ENCODE data around the gene SEMA3D.

SEMA3D gene

DNA sequence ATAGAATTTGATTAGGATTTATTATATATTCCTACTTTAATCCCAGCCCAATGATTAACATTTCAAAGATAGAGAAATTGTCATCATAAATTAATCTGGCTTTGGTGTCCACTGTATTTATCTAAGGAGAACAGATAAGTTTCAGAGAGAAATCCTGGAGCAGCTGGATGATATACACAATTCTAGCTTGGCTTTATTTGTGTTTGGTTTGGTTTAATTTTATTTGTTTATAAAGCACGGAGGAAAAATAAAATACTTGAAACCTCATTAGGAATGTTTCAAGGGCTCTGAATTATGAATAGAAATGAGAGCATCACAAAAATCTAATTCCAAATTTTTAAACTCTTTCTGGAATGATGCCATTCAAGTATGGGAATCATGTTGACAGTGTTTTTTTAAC lies 42.1 kb downstream of the SEMA3D start:
- TF ChIP-seq, protein P1, sequence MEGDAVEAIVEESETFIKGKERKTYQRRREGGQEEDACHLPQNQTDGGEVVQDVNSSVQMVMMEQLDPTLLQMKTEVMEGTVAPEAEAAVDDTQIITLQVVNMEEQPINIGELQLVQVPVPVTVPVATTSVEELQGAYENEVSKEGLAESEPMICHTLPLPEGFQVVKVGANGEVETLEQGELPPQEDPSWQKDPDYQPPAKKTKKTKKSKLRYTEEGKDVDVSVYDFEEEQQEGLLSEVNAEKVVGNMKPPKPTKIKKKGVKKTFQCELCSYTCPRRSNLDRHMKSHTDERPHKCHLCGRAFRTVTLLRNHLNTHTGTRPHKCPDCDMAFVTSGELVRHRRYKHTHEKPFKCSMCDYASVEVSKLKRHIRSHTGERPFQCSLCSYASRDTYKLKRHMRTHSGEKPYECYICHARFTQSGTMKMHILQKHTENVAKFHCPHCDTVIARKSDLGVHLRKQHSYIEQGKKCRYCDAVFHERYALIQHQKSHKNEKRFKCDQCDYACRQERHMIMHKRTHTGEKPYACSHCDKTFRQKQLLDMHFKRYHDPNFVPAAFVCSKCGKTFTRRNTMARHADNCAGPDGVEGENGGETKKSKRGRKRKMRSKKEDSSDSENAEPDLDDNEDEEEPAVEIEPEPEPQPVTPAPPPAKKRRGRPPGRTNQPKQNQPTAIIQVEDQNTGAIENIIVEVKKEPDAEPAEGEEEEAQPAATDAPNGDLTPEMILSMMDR (IDR thresholded peaks at IDR 0.05; ENCODE audit: control insufficient read depth, insufficient read depth, low read depth, low read length, missing control alignments), result no peak

DNA sequence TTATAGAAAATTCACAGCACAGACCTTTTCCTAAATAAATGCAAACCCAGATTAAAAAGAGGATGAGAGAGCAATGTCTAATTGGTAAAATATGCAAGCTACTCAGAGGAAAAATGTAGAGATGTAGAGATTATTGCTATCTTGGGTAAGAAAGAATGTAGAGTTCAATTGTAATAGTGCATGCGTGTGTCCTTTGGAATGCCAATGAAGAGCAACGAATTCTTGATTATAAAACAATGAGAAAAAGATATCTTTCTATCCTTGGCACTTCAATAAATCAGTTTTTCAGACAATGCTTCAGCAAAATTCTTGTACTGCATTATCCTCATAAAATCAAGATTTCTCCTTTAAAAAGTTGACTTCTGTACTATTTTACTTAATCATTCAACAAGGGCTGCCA lies 50.9 kb downstream of the SEMA3D start:
- peak; percentile 73 for DNase-seq (ENCODE audit: low read depth)
- no peak overlapping the region for H3K4me3 ChIP-seq (ENCODE audit: control insufficient read depth, low read depth, low read length)
- TF ChIP-seq, protein P1 (IDR thresholded peaks at IDR 0.05; ENCODE audit: control insufficient read depth, insufficient read depth, low read depth, low read length, missing control alignments), result no peak

More for the DNA sequence above, 42.1 kb downstream of the SEMA3D start:
- H3K4me3 ChIP-seq (ENCODE audit: control insufficient read depth, low read depth, low read length), result no peak overlapping the region
- no peak for DNase-seq (ENCODE audit: low read depth)

DNA sequence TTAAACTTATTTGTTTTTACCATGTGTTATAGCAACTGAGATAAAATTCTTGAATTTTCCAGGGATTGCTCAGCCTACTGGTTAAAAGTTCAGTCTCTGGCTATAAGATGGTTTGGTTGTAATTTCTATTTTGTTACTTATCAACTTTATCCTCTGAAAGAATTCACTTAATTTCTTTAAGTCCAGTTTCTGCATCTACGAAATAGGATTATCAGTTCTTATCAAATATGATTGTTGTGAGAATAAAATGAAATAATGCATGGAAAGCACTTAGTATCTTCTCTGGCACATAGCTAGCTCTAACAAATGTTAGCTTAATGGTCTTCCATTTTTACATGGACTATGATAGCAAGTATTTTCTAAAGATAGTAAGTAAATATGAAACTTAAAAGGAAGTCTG lies 53.3 kb downstream of the SEMA3D start:
- H3K4me3 ChIP-seq (ENCODE audit: control insufficient read depth, low read depth, low read length), result no peak overlapping the region
- TF ChIP-seq, protein P1 (IDR thresholded peaks at IDR 0.05; ENCODE audit: control insufficient read depth, insufficient read depth, low read depth, low read length, missing control alignments), result no peak
- DNase-seq (ENCODE audit: low read depth), result no peak

DNA sequence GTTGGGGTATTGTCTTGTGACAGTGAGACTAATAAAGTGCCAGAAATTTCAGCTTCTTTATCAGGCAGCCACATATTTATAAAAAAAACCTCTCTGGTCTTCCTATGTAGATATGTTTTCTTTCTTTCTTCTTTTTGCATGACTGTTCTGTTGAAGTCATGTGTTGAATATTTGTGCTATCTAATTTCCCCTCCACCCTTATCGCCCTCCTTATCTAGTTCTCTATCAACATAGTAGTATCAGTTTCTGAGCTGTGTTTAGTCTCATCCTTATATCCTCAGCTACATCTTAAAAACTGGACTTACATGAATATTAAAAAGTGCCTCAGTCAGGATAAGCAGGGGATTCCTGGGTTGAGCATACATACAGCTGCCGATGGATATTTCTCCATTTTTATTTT lies 53.9 kb downstream of the SEMA3D start:
- TF ChIP-seq, protein P1 (IDR thresholded peaks at IDR 0.05; ENCODE audit: control insufficient read depth, insufficient read depth, low read depth, low read length, missing control alignments), result no peak
- no peak overlapping the region for H3K4me3 ChIP-seq (ENCODE audit: control insufficient read depth, low read depth, low read length)
- DNase-seq (ENCODE audit: low read depth), result no peak

DNA sequence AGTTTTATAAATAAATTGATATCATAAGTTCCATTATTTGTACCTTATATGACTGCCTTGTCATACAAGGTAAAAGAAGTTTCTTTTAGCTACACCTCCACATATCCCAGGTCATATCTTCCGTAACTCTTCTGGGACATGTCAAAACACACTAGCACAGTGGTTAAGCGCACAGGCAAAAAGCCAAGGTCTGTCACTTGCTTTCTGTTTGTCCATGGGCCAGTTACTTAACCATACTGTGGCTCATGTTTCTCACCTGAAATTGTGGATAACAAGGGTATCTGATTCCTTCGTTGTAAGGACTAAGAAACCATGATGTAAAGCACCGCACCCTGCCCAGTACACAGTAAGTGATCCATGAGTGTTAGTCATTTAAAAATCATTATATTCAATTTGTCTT lies 56.2 kb downstream of the SEMA3D start:
- no peak overlapping the region for H3K4me3 ChIP-seq (ENCODE audit: control insufficient read depth, low read depth, low read length)

DNA sequence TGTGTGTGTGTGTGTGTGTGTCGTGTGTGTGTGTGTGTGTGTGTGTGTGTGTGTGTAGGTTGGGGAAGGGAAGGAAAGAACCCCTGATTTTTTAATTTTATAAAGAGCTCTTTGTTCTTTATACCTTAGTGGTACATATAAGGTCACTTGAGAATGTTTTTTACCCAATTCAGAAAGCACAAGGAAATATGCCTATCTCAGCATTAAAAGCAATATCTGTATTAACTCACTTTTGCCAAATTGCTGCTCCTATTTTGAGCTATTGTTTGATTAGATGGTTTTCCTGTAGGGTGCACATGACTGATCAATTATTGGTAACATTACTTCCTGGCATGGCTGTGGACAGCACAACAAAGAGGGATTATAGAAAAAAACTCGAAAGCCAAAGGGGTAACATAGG lies 60.5 kb downstream of the SEMA3D start:
- DNase-seq (ENCODE audit: low read depth), result no peak
- H3K4me3 ChIP-seq (ENCODE audit: control insufficient read depth, low read depth, low read length), result no peak overlapping the region
- TF ChIP-seq, protein P1 (IDR thresholded peaks at IDR 0.05; ENCODE audit: control insufficient read depth, insufficient read depth, low read depth, low read length, missing control alignments), result no peak

More for the DNA sequence above, 56.2 kb downstream of the SEMA3D start:
- DNase-seq (ENCODE audit: low read depth), result no peak
- TF ChIP-seq, protein P1 (IDR thresholded peaks at IDR 0.05; ENCODE audit: control insufficient read depth, insufficient read depth, low read depth, low read length, missing control alignments), result no peak

DNA sequence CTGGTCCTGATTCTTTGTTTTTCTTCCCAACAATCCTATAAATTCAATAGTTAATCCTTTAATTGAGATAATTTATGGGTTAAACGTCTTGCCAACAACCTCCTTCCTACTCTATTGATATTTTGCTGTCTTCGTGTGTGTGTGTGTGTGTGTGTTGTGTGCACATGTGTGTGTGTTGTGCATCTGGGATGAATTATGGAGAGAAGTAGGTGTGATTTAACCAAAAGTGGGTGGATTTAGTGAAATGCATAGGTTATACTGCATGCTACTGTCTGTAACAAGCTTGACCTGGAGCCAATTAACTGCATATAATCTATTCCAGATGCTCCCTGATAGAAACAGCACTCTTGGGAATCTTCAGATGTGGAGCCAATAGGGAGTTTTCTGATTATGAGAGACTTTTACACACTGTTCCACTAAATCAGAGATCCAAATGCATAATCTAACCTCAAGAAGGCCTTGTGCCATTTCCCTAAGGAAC lies 61.2 kb downstream of the SEMA3D start:
- DNase-seq (ENCODE audit: low read depth), result peak; percentile 46
- TF ChIP-seq, protein P1 (IDR thresholded peaks at IDR 0.05; ENCODE audit: control insufficient read depth, insufficient read depth, low read depth, low read length, missing control alignments), result no peak
- no peak overlapping the region for H3K4me3 ChIP-seq (ENCODE audit: control insufficient read depth, low read depth, low read length)

All from AG09309 (cell line).